ENCODE data around the gene LARP4B.

GRCh38 chr10:870564-871166 lies 60.8 kb downstream of the LARP4B start:
- TF ChIP-seq POLR2A (IDR thresholded peaks at IDR 0.05), result no peak
- TF ChIP-seq, protein P1, sequence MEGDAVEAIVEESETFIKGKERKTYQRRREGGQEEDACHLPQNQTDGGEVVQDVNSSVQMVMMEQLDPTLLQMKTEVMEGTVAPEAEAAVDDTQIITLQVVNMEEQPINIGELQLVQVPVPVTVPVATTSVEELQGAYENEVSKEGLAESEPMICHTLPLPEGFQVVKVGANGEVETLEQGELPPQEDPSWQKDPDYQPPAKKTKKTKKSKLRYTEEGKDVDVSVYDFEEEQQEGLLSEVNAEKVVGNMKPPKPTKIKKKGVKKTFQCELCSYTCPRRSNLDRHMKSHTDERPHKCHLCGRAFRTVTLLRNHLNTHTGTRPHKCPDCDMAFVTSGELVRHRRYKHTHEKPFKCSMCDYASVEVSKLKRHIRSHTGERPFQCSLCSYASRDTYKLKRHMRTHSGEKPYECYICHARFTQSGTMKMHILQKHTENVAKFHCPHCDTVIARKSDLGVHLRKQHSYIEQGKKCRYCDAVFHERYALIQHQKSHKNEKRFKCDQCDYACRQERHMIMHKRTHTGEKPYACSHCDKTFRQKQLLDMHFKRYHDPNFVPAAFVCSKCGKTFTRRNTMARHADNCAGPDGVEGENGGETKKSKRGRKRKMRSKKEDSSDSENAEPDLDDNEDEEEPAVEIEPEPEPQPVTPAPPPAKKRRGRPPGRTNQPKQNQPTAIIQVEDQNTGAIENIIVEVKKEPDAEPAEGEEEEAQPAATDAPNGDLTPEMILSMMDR (IDR thresholded peaks at IDR 0.05), result no peak

All from uterus (tissue), 2 donors.